ENCODE measurements around the gene HSPA4L.

DNA sequence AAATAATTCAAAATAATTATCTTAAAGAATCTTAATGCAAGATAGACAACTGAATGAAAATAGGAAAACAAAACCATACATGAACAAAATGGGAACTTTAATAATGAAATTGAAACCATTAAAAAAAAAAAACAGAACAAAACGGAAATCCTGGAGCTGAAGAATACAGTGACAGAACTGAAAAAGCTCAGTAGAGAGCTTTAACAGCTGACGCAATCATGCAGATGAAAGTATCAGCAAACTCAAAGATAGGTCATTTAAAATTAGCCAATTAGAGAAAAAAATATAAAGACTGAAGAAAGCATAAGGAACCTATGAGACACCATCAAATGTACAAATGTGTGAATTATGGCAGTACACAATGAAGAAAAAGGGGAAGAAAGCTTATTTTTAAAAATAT lies 33.2 kb upstream of the HSPA4L start:
- TF ChIP-seq, protein P1, sequence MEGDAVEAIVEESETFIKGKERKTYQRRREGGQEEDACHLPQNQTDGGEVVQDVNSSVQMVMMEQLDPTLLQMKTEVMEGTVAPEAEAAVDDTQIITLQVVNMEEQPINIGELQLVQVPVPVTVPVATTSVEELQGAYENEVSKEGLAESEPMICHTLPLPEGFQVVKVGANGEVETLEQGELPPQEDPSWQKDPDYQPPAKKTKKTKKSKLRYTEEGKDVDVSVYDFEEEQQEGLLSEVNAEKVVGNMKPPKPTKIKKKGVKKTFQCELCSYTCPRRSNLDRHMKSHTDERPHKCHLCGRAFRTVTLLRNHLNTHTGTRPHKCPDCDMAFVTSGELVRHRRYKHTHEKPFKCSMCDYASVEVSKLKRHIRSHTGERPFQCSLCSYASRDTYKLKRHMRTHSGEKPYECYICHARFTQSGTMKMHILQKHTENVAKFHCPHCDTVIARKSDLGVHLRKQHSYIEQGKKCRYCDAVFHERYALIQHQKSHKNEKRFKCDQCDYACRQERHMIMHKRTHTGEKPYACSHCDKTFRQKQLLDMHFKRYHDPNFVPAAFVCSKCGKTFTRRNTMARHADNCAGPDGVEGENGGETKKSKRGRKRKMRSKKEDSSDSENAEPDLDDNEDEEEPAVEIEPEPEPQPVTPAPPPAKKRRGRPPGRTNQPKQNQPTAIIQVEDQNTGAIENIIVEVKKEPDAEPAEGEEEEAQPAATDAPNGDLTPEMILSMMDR (IDR thresholded peaks at IDR 0.05; ENCODE audit: insufficient read depth, low read length, poor library complexity, severe bottlenecking): no peak
- no peak for TF ChIP-seq EZH2phosphoT487 (conservative IDR thresholded peaks at IDR 0.05; ENCODE audit: low read length)
